ENCODE results near the gene TMEM271.

- no peak for TF ChIP-seq EZH2 (IDR thresholded peaks at IDR 0.05; ENCODE audit: borderline replicate concordance)
- no peak for TF ChIP-seq CTCF (IDR thresholded peaks at IDR 0.05; ENCODE audit: poor library complexity)
Observed at GRCh38 chr4:570754-571153, 5.3 kb downstream of the TMEM271 start.
